Measurements from ENCODE around the gene ELF4.

DNA sequence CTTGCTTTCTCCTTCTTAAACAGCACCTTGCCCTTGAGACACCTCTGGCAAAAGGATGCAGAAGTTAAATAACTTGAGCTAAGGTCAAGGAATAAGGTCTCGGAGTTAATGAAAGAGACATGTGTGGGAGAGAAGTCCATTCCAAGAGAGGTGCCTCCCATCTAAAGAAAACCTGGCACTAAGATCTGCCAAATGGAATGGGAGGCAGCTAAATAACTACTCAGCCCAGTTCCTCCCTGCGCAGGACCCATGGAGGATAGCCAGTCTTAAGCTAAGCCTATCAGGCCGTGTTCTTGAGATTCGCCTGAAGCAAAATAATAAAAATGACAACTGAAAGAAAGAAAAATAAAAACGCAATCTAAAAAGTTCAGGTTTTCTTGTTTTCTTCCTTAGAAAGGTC lies 20.7 kb upstream of the ELF4 start:
- TF ChIP-seq, protein P1, sequence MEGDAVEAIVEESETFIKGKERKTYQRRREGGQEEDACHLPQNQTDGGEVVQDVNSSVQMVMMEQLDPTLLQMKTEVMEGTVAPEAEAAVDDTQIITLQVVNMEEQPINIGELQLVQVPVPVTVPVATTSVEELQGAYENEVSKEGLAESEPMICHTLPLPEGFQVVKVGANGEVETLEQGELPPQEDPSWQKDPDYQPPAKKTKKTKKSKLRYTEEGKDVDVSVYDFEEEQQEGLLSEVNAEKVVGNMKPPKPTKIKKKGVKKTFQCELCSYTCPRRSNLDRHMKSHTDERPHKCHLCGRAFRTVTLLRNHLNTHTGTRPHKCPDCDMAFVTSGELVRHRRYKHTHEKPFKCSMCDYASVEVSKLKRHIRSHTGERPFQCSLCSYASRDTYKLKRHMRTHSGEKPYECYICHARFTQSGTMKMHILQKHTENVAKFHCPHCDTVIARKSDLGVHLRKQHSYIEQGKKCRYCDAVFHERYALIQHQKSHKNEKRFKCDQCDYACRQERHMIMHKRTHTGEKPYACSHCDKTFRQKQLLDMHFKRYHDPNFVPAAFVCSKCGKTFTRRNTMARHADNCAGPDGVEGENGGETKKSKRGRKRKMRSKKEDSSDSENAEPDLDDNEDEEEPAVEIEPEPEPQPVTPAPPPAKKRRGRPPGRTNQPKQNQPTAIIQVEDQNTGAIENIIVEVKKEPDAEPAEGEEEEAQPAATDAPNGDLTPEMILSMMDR (conservative IDR thresholded peaks at IDR 0.05; ENCODE audit: low read length): no peak
- no peak for TF ChIP-seq EZH2phosphoT487 (IDR thresholded peaks at IDR 0.05; ENCODE audit: borderline replicate concordance)
